Measurements from ENCODE around the gene TRIM69.

GRCh38 chr15:44736181-44736765 lies at the start of gene TRIM69:
- TF ChIP-seq CTCF (conservative IDR thresholded peaks at IDR 0.05; ENCODE audit: low read length) (no peak), EZH2phosphoT487 (IDR thresholded peaks at IDR 0.05; ENCODE audit: borderline replicate concordance) (no peak)

Data from Loucy (cell line).